ENCODE measurements around the gene TTC1.

- TF ChIP-seq CTCF (conservative IDR thresholded peaks at IDR 0.05; ENCODE audit: low read length) = no peak
- no peak for TF ChIP-seq EZH2phosphoT487 (IDR thresholded peaks at IDR 0.05; ENCODE audit: borderline replicate concordance)
Observed at GRCh38 chr5:160047423-160047822, 38.5 kb downstream of the TTC1 start.

All from Loucy (cell line).